D721Med (cell line): ENCODE measurements around the gene PLA2G4A.
A peak's percentile ranks its signal among the peaks of the same experiment; 100 is the strongest.

Experiments used
- DNase-seq: peaks from one replicate; pipeline ENCODE4 v3.0.0; 2011; ENCODE audit warnings: low spot score; ENCODE audit not compliant: insufficient read length
- FAIRE-seq: peaks from 2 replicates; lab custom pipeline; 2011; peaks lifted over from hg19 to GRCh38; lab: Jason Lieb, UNC
- TF ChIP-seq, protein P1 (sequence below): IDR thresholded peaks from 2 replicates; pipeline ENCODE4 v1.5.1; 2012; ENCODE audit warnings: mild to moderate bottlenecking, control low read depth; ENCODE audit not compliant: insufficient read depth; ENCODE audit errors: missing control alignments

PLA2G4A gene

GRCh38 chr1:186807163-186807562 lies 21.6 kb upstream of the PLA2G4A start:
- TF ChIP-seq, protein P1, sequence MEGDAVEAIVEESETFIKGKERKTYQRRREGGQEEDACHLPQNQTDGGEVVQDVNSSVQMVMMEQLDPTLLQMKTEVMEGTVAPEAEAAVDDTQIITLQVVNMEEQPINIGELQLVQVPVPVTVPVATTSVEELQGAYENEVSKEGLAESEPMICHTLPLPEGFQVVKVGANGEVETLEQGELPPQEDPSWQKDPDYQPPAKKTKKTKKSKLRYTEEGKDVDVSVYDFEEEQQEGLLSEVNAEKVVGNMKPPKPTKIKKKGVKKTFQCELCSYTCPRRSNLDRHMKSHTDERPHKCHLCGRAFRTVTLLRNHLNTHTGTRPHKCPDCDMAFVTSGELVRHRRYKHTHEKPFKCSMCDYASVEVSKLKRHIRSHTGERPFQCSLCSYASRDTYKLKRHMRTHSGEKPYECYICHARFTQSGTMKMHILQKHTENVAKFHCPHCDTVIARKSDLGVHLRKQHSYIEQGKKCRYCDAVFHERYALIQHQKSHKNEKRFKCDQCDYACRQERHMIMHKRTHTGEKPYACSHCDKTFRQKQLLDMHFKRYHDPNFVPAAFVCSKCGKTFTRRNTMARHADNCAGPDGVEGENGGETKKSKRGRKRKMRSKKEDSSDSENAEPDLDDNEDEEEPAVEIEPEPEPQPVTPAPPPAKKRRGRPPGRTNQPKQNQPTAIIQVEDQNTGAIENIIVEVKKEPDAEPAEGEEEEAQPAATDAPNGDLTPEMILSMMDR: no peak
- DNase-seq (no peak), FAIRE-seq (no peak)

- FAIRE-seq (no peak), DNase-seq (no peak)
- TF ChIP-seq, protein P1: no peak
Observed at GRCh38 chr1:186811892-186812291, 16.9 kb upstream of the PLA2G4A start.

DNA sequence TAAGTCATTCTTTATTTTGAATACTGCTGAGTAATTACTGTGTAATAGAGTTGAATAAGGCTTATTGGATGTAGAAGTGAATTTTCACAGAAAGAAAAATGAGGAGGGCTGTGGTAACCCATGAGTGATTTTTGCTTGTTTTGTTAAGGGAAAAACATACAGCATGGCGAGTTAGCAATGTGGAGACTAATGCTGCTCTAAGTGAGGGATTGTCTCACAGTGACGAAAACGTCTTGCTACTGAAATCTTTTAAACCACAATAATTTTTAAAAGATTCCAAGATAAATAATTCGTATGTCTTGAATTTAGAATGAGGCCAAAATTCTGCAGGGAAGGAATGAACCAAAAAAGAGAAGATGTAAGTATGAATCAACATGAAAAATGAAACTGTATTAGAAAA lies 16.2 kb upstream of the PLA2G4A start:
- DNase-seq: no peak
- TF ChIP-seq, protein P1: no peak
- no peak for FAIRE-seq

DNA sequence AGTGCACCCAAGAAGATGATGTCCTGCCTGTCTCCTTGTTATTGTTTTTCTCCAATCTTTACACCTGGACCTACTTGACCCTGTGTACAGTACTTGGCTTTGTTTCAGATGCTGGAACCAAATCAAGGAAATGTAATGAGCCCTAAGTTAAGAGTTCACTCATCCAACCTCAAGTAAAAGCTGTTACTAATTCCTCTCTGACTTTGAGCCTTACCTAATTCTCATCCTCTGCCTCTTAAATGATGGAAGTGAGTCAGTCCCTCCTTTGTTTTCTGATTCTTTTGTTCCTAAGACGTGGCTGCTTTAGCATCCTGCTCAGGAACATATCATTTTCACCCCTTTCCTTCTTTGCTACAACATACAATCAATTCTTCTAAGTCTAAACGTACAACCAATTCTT lies 15.3 kb upstream of the PLA2G4A start:
- no peak for DNase-seq
- FAIRE-seq: no peak
- TF ChIP-seq, protein P1: no peak

DNA sequence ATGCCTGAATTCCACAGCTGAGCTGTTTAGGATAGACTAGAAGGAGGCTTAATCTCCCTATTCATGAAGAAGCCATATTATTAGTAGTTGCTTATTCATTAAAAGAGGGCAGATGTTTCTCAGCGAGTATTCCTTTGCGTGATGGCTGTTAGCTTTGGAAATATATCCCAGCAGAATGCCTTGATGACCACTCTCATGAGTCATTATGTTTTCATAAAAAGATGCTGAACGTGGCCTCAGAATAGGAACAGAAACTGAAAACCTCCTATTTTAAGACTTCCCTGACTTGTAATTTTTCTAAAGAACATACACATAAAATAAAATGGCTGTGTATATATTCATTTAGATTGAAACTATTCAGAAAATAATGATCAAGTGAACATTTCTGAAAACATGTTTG lies 9.6 kb upstream of the PLA2G4A start:
- FAIRE-seq: no peak
- no peak for DNase-seq
- TF ChIP-seq, protein P1: no peak

DNA sequence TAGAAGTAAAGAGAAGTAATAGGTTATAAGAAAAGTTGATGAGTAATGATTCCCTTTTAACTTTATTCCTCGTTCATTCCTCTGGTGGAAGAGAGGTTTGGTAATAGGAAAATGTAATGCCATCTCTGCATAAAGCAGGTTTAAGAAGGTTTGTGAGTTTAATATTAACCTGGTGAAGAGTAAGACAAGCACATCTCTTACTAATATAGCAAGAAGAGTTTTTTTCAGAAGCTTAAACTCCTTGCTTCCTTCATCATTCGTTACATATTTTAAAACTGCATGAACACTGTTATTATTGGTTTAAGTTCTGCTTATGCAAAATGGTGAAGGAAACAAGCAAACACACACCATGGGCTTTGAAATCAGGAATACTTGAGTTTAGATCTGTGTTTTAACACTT lies 9.2 kb upstream of the PLA2G4A start:
- no peak for DNase-seq
- FAIRE-seq: peak; percentile 92

More for the DNA sequence above, 9.2 kb upstream of the PLA2G4A start:
- TF ChIP-seq, protein P1: no peak
